ENCODE data around the gene ZIC4. TPM values are rescaled to one million over a fixed set of nuclear protein-coding genes. Genes with fewer than 3 reads are reported as not detected.

The ZIC4 gene
- total and polyA plus RNA-seq, 2 donors (not counting 1 experiment from before 2014, with no cell fraction given) = not detected

GRCh38 chr3:147371771-147372340, 34.5 kb downstream of the ZIC4 start:
- TF ChIP-seq EZH2 (IDR thresholded peaks at IDR 0.05; ENCODE audit: low read length, missing control alignments) = no peak
- TF ChIP-seq, protein P1, sequence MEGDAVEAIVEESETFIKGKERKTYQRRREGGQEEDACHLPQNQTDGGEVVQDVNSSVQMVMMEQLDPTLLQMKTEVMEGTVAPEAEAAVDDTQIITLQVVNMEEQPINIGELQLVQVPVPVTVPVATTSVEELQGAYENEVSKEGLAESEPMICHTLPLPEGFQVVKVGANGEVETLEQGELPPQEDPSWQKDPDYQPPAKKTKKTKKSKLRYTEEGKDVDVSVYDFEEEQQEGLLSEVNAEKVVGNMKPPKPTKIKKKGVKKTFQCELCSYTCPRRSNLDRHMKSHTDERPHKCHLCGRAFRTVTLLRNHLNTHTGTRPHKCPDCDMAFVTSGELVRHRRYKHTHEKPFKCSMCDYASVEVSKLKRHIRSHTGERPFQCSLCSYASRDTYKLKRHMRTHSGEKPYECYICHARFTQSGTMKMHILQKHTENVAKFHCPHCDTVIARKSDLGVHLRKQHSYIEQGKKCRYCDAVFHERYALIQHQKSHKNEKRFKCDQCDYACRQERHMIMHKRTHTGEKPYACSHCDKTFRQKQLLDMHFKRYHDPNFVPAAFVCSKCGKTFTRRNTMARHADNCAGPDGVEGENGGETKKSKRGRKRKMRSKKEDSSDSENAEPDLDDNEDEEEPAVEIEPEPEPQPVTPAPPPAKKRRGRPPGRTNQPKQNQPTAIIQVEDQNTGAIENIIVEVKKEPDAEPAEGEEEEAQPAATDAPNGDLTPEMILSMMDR (conservative IDR thresholded peaks at IDR 0.05 in 1 of 2, IDR thresholded peaks at IDR 0.05 in 1 of 2; ENCODE audit: low read depth in 1 of 2, low read length in 2 of 2) = no peak

GRCh38 chr3:147371140-147371539, 35.2 kb downstream of the ZIC4 start:
- no peak overlapping the region for H3K27ac ChIP-seq (ENCODE audit: insufficient read depth, low read length)
- no peak overlapping the region for H3K4me2 ChIP-seq (ENCODE audit: extremely low read depth, insufficient read depth, low read length)

More at GRCh38 chr3:147371771-147372340, 34.5 kb downstream of the ZIC4 start:
- Histone ChIP-seq H3K9ac (ENCODE audit: insufficient read depth, low read length) (no peak overlapping the region), H3K9me3 (ENCODE audit: control insufficient read depth, insufficient read depth, low read depth, low read length) (no peaks in the 10 kb centered on the region), H3K27ac (ENCODE audit: insufficient read depth, low read length) (no peak overlapping the region), H3K36me3 (ENCODE audit: control insufficient read depth, insufficient read depth, low read length) (no peaks in the 10 kb centered on the region), H2AFZ (ENCODE audit: low read length) (no peak overlapping the region), H3K27me3 (ENCODE audit: control insufficient read depth, insufficient read depth, low read length) (peaks cover 62% of the 10 kb centered on the region), H3K79me2 (ENCODE audit: control insufficient read depth, insufficient read depth, low read length) (no peaks in the 10 kb centered on the region), H3K4me1 (ENCODE audit: control insufficient read depth, extremely low read depth, insufficient read depth, low read length) (no peaks in the 10 kb centered on the region), H3K4me2 (ENCODE audit: extremely low read depth, insufficient read depth, low read length) (no peak overlapping the region), H4K20me1 (ENCODE audit: control insufficient read depth, extremely low read depth, insufficient read depth, low read length) (no peaks in the 10 kb centered on the region), H3K4me3 (replicated peaks in 1 of 4; ENCODE audit: control extremely low read depth in 1 of 4, insufficient read depth in 1 of 4, low read depth in 3 of 4, low read length in 4 of 4) (no peak overlapping the region)
- DNase-seq (ENCODE audit: low read depth in 2 of 2) = no peak

DNA sequence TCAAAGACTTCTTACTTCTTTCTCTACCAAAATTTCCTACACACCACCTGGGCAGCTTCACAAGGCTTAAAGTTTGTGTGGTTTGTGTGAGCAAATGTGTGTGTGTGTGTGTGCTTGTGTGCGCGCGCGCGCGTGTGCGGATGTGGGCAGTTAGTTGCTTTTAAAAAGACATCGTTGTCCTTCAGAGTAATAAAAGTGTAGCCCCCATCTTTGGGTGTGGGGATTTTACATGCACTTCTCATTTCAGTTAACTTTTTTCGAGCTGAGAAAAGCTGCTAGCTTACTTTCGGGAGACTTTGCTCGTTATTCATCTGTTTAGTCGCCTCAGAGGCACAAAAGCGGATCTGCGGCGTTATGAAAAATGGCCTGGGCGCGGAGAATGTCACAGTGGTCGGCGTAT, 36.0 kb downstream of the ZIC4 start:
- Histone ChIP-seq H3K27me3 (ENCODE audit: control insufficient read depth, insufficient read depth, low read length) (peaks cover 62% of the 10 kb centered on the region), H3K4me2 (ENCODE audit: extremely low read depth, insufficient read depth, low read length) (no peak overlapping the region)

More at GRCh38 chr3:147371140-147371539, 35.2 kb downstream of the ZIC4 start:
- Histone ChIP-seq H3K4me3 (replicated peaks in 1 of 4; ENCODE audit: control extremely low read depth in 1 of 4, insufficient read depth in 1 of 4, low read depth in 3 of 4, low read length in 4 of 4) (no peak overlapping the region), H3K4me1 (ENCODE audit: control insufficient read depth, extremely low read depth, insufficient read depth, low read length) (no peaks in the 10 kb centered on the region), H3K9ac (ENCODE audit: insufficient read depth, low read length) (no peak overlapping the region), H3K27me3 (ENCODE audit: control insufficient read depth, insufficient read depth, low read length) (peaks cover 62% of the 10 kb centered on the region), H3K9me3 (ENCODE audit: control insufficient read depth, insufficient read depth, low read depth, low read length) (no peaks in the 10 kb centered on the region), H4K20me1 (ENCODE audit: control insufficient read depth, extremely low read depth, insufficient read depth, low read length) (no peaks in the 10 kb centered on the region), H2AFZ (ENCODE audit: low read length) (no peak overlapping the region), H3K79me2 (ENCODE audit: control insufficient read depth, insufficient read depth, low read length) (no peaks in the 10 kb centered on the region), H3K36me3 (ENCODE audit: control insufficient read depth, insufficient read depth, low read length) (no peaks in the 10 kb centered on the region)
- DNase-seq (ENCODE audit: low read depth in 2 of 2) = no peak
- TF ChIP-seq, protein P1 (conservative IDR thresholded peaks at IDR 0.05 in 1 of 2, IDR thresholded peaks at IDR 0.05 in 1 of 2; ENCODE audit: low read depth in 1 of 2, low read length in 2 of 2) = no peak
- peak; percentile 59 for TF ChIP-seq EZH2 (IDR thresholded peaks at IDR 0.05; ENCODE audit: low read length, missing control alignments)

More for the DNA sequence above, 36.0 kb downstream of the ZIC4 start:
- H3K4me1 ChIP-seq (ENCODE audit: control insufficient read depth, extremely low read depth, insufficient read depth, low read length) = no peaks in the 10 kb centered on the region
- H3K27ac ChIP-seq (ENCODE audit: insufficient read depth, low read length) = no peak overlapping the region
- H2AFZ ChIP-seq (ENCODE audit: low read length) = no peak overlapping the region
- no peak overlapping the region for H3K4me3 ChIP-seq (replicated peaks in 1 of 4; ENCODE audit: control extremely low read depth in 1 of 4, insufficient read depth in 1 of 4, low read depth in 3 of 4, low read length in 4 of 4)
- no peaks in the 10 kb centered on the region for H3K9me3 ChIP-seq (ENCODE audit: control insufficient read depth, insufficient read depth, low read depth, low read length)
- H3K79me2 ChIP-seq (ENCODE audit: control insufficient read depth, insufficient read depth, low read length) = no peaks in the 10 kb centered on the region
- H3K36me3 ChIP-seq (ENCODE audit: control insufficient read depth, insufficient read depth, low read length) = no peaks in the 10 kb centered on the region
- no peak for DNase-seq (ENCODE audit: low read depth in 2 of 2)
- H3K9ac ChIP-seq (ENCODE audit: insufficient read depth, low read length) = no peak overlapping the region
- TF ChIP-seq, protein P1 (conservative IDR thresholded peaks at IDR 0.05 in 1 of 2, IDR thresholded peaks at IDR 0.05 in 1 of 2; ENCODE audit: low read depth in 1 of 2, low read length in 2 of 2) = no peak
- no peak for TF ChIP-seq EZH2 (IDR thresholded peaks at IDR 0.05; ENCODE audit: low read length, missing control alignments)
- no peaks in the 10 kb centered on the region for H4K20me1 ChIP-seq (ENCODE audit: control insufficient read depth, extremely low read depth, insufficient read depth, low read length)
